Measurements from ENCODE around the gene RAB10. TPM values are rescaled to one million over a fixed set of nuclear protein-coding genes. Genes with fewer than 3 reads are reported as not detected.

The RAB10 gene
- total RNA-seq (110 and 122 TPM in 2 replicates), polyA plus RNA-seq (100 and 107 TPM in 2 replicates)

DNA sequence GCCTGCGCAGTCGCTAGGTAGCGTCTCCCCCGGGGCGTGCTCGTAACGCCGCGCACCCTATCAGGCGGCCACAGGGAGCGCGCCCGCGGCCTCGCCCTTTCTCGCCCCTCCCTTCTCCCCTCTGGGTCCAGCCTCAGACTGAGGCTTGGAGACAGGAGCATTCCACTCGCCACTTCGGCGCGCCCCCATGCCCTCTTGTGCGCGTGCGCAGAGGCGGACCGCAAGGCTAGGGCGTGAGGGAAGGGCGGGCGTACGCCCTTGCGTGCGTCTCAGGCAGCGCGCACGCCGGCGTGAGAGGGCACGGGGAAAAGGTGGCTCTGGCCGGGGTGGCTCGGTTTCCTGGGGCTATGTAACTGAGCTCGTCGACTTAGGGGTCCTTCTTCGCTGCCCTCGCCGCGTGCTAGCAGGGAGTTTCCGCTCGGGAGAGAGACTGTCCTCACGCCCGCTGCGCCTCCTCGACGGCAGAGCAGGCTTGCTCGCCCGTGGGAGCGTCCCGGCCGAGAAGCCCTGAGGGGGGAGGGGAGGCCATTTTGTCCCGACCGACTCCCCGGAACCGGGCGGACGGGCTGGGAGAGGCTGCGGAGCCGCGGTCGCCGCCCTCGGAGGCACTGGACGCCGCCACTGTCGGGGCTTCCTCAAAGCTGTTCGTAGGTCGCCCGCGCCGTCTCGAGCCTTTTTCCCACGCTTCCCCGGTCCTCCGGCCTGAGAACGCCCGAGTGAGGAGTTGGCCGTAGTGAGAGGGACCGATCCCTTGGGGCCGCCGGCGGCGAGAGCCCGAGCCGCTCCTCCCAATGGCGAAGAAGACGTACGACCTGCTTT lies at the start of gene RAB10:
RAB10 (plus strand) TSS at position 267 of the 819 bp plus-strand sequence; CDS start at position 792, 525 bp downstream.
- H4K20me1 ChIP-seq (ENCODE audit: insufficient read depth, poor library complexity, severe bottlenecking), result peaks cover 41% of the 10 kb centered on the region
- peak within 1 kb of the TSS; percentile 68 for H2AFZ ChIP-seq
- H3K9me3 ChIP-seq (ENCODE audit: low read depth), result no peaks in the 10 kb centered on the region
- TF ChIP-seq EZH2phosphoT487 (IDR thresholded peaks at IDR 0.05; ENCODE audit: low read depth, severe bottlenecking, unreplicated experiment) (no peak), EZH2 (IDR thresholded peaks at IDR 0.05; ENCODE audit: borderline replicate concordance) (no peak)
- TF ChIP-seq, protein P1, sequence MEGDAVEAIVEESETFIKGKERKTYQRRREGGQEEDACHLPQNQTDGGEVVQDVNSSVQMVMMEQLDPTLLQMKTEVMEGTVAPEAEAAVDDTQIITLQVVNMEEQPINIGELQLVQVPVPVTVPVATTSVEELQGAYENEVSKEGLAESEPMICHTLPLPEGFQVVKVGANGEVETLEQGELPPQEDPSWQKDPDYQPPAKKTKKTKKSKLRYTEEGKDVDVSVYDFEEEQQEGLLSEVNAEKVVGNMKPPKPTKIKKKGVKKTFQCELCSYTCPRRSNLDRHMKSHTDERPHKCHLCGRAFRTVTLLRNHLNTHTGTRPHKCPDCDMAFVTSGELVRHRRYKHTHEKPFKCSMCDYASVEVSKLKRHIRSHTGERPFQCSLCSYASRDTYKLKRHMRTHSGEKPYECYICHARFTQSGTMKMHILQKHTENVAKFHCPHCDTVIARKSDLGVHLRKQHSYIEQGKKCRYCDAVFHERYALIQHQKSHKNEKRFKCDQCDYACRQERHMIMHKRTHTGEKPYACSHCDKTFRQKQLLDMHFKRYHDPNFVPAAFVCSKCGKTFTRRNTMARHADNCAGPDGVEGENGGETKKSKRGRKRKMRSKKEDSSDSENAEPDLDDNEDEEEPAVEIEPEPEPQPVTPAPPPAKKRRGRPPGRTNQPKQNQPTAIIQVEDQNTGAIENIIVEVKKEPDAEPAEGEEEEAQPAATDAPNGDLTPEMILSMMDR (IDR thresholded peaks at IDR 0.05; ENCODE audit: poor library complexity), result no peak
- H3K27me3 ChIP-seq, result no peaks in the 10 kb centered on the region
- peak within 1 kb of the TSS; percentile 99 for H3K27ac ChIP-seq
- peak; percentile 99 for DNase-seq (ENCODE audit: low spot score)
- H3K4me2 ChIP-seq, result peak within 1 kb of the TSS; percentile 83
- peak within 1 kb of the TSS; percentile 66 for H3K4me3 ChIP-seq
- peaks cover 12% of the 10 kb centered on the region for H3K4me1 ChIP-seq (ENCODE audit: insufficient read depth)
- peaks cover 60% of the 10 kb centered on the region for H3K79me2 ChIP-seq
- H3K9me2 ChIP-seq (replicated peaks; ENCODE audit: insufficient read depth), result no peaks in the 10 kb centered on the region
- H3K36me3 ChIP-seq (replicated peaks; ENCODE audit: insufficient read depth, low read depth), result no peaks in the 10 kb centered on the region
- 1% methylated on average over 79 of the region's 94 CpGs for WGBS (ENCODE audit: low lambda C conversion rate, missing lambda C conversion rate)

DNA sequence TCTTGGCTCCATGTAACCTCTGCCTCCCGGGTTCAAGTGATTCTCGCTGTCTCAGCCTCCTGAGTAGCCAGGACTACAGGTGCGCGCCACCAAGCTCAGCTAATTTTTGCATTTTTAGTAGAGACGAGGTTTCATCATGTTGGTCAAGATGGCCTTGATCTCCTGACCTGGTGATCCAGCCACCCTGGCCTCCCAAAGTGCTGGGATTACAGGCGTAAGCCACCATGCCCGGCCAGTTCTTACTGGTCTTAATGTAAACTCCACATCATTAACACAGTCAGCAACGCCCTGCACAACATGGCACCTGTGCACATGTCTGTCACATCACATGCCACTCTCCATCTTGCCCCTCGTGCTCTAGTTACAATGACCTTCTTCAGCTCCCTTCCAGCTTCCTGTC lies 45.8 kb upstream of the RAB10 start:
- H3K27me3 ChIP-seq, result no peaks in the 10 kb centered on the region
- no peaks in the 10 kb centered on the region for H3K9me3 ChIP-seq (ENCODE audit: low read depth)
- 93% methylated on average over 9 of the region's 9 CpGs for WGBS (ENCODE audit: low lambda C conversion rate, missing lambda C conversion rate)
- no peaks in the 10 kb centered on the region for H3K36me3 ChIP-seq (replicated peaks; ENCODE audit: insufficient read depth, low read depth)
- H3K27ac ChIP-seq, result no peak overlapping the region
- no peak overlapping the region for H3K4me3 ChIP-seq
- DNase-seq (ENCODE audit: low spot score), result no peak
- H3K4me2 ChIP-seq, result no peak overlapping the region
- TF ChIP-seq EZH2phosphoT487 (IDR thresholded peaks at IDR 0.05; ENCODE audit: low read depth, severe bottlenecking, unreplicated experiment), result no peak
- TF ChIP-seq, protein P1 (IDR thresholded peaks at IDR 0.05; ENCODE audit: poor library complexity), result no peak
- TF ChIP-seq EZH2 (IDR thresholded peaks at IDR 0.05; ENCODE audit: borderline replicate concordance), result no peak
- H3K79me2 ChIP-seq, result no peaks in the 10 kb centered on the region
- no peak overlapping the region for H2AFZ ChIP-seq
- H3K9me2 ChIP-seq (replicated peaks; ENCODE audit: insufficient read depth), result no peaks in the 10 kb centered on the region
- H3K4me1 ChIP-seq (ENCODE audit: insufficient read depth), result no peaks in the 10 kb centered on the region
- H4K20me1 ChIP-seq (ENCODE audit: insufficient read depth, poor library complexity, severe bottlenecking), result no peaks in the 10 kb centered on the region

DNA sequence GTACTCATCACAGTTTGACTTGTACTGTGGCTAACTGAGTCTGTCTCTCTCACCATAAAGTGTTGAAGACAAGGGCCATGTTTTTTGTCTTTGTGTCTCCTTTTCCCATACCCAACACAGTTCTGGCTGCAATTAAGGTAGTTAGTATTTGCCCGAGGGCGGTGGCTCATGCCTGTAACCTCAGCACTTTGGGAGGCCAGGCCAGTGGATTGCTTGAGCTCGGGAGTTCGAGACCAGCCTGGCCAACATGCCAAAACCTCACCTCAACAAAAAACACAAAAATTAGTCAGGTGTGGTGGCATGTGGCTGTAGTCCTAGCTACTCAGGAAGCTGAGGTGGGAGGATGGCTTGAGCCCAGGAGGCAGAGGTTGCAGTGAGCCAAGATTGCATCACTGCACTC lies 44.7 kb upstream of the RAB10 start:
- Histone ChIP-seq H3K4me2 (no peak overlapping the region), H3K27ac (no peak overlapping the region), H3K4me3 (no peak overlapping the region), H3K79me2 (no peaks in the 10 kb centered on the region), H2AFZ (no peak overlapping the region), H3K9me3 (ENCODE audit: low read depth) (no peaks in the 10 kb centered on the region), H4K20me1 (ENCODE audit: insufficient read depth, poor library complexity, severe bottlenecking) (no peaks in the 10 kb centered on the region), H3K27me3 (no peaks in the 10 kb centered on the region), H3K9me2 (replicated peaks; ENCODE audit: insufficient read depth) (no peaks in the 10 kb centered on the region), H3K4me1 (ENCODE audit: insufficient read depth) (no peaks in the 10 kb centered on the region), H3K36me3 (replicated peaks; ENCODE audit: insufficient read depth, low read depth) (no peaks in the 10 kb centered on the region)
- WGBS (ENCODE audit: low lambda C conversion rate, missing lambda C conversion rate), result 71% methylated on average over 4 of the region's 4 CpGs
- no peak for DNase-seq (ENCODE audit: low spot score)
- TF ChIP-seq, protein P1 (IDR thresholded peaks at IDR 0.05; ENCODE audit: poor library complexity), result no peak
- TF ChIP-seq EZH2phosphoT487 (IDR thresholded peaks at IDR 0.05; ENCODE audit: low read depth, severe bottlenecking, unreplicated experiment) (no peak), EZH2 (IDR thresholded peaks at IDR 0.05; ENCODE audit: borderline replicate concordance) (no peak)

All from hepatocyte (in vitro differentiated cells).